ENCODE data around the gene KCNS1. TPM values are rescaled to one million over a fixed set of nuclear protein-coding genes. Genes with fewer than 3 reads are reported as not detected.
A peak's percentile ranks its signal among the peaks of the same experiment; 100 is the strongest.

KCNS1 gene
- total RNA-seq, 1 experiment from 2014 or later = 0.98 TPM

GRCh38 chr20:45049438-45049837 is 51.5 kb downstream of the KCNS1 start:
- H3K14ac ChIP-seq (ENCODE audit: insufficient read depth, low read length) = no peak overlapping the region
- H3K27ac Mint-ChIP-seq = peak overlapping the region; percentile 7 to 78 (median 26); a peak in 4 of 7 replicates

More at GRCh38 chr20:45049438-45049837, 51.5 kb downstream of the KCNS1 start:
- Histone ChIP-seq H4K91ac (ENCODE audit: insufficient read length, low read depth, low read length) (no peak overlapping the region), H3K4me2 (ENCODE audit: insufficient read depth, insufficient read length, low read length) (no peak overlapping the region), H3K79me1 (ENCODE audit: insufficient read depth, low read depth, low read length, poor library complexity, severe bottlenecking) (peaks cover 4% of the 10 kb centered on the region), H3K23me2 (ENCODE audit: insufficient read length, low read depth, low read length, poor library complexity, severe bottlenecking) (no peaks in the 10 kb centered on the region), H2BK20ac (ENCODE audit: low read depth, low read length, poor library complexity, severe bottlenecking) (no peak overlapping the region), H4K20me1 (ENCODE audit: control insufficient read depth, insufficient read depth, insufficient read length) (no peaks in the 10 kb centered on the region), H3K18ac (ENCODE audit: insufficient read length, low read depth, low read length) (no peak overlapping the region), H3K4me1 (ENCODE audit: insufficient read depth, low read length) (no peaks in the 10 kb centered on the region), H2AFZ (ENCODE audit: low read length) (no peak overlapping the region), H3K56ac (ENCODE audit: insufficient read length, low read depth, low read length) (no peak overlapping the region), H3K79me2 (ENCODE audit: insufficient read depth, low read length) (no peaks in the 10 kb centered on the region), H3K23ac (ENCODE audit: insufficient read length, low read depth, low read length) (no peak overlapping the region), H3K9ac (ENCODE audit: extremely low read depth, insufficient read length, low read length) (no peak overlapping the region), H4K8ac (replicated peaks; ENCODE audit: insufficient read length, low read depth, low read length) (no peak overlapping the region), H2AK5ac (ENCODE audit: insufficient read length, low read length) (no peak overlapping the region), H3T11ph (ENCODE audit: low read length) (no peak overlapping the region), H2BK120ac (ENCODE audit: low read depth, low read length, poor library complexity, severe bottlenecking) (no peak overlapping the region), H3K9me3 (ENCODE audit: control insufficient read depth, low read depth, low read length) (no peaks in the 10 kb centered on the region), H3K4ac (ENCODE audit: low read depth, low read length) (no peak overlapping the region), H3K27ac (ENCODE audit: insufficient read length, low read depth, low read length) (no peak overlapping the region), H2BK12ac (ENCODE audit: insufficient read length, low read depth, low read length) (no peak overlapping the region), H2BK5ac (ENCODE audit: insufficient read length, low read length) (no peak overlapping the region), H2BK15ac (ENCODE audit: low read depth, low read length) (no peak overlapping the region), H3K27me3 (ENCODE audit: insufficient read depth, low read length) (no peaks in the 10 kb centered on the region), H4K5ac (ENCODE audit: insufficient read length, low read depth, low read length) (no peak overlapping the region)
- no peaks in the 10 kb centered on the region for H3K9me3 Mint-ChIP-seq
- H3K36me3 Mint-ChIP-seq (ENCODE audit: insufficient read depth in 1 of 3, low read depth in 3 of 3) = 0 out of 7 replicates have a peak, but pooled peaks cover 0 to 2% (median 0%) of the 10 kb centered on the region in 3 experiments
- no peak for DNase-seq
- no peak for TF ChIP-seq CTCF (conservative IDR thresholded peaks at IDR 0.05)
- H3K27me3 Mint-ChIP-seq (ENCODE audit: low read depth) = no peaks in the 10 kb centered on the region
- WGBS (ENCODE audit: extremely low coverage, insufficient read length, low lambda C conversion rate) = no CpG with 5 or more reads among the region's 3 CpGs
- no peak overlapping the region for H3K4me3 Mint-ChIP-seq
- H3K4me1 Mint-ChIP-seq = peaks cover 19 to 24% of the 10 kb centered on the region in 2 experiments
